SK-N-SH (cell line): ENCODE results near the gene PIH1D1. TPM values are rescaled to one million over a fixed set of nuclear protein-coding genes. Genes with fewer than 3 reads are reported as not detected.
A peak's percentile ranks its signal among the peaks of the same experiment; 100 is the strongest.

Experiments used
- CTCF ChIA-PET: fragments of 300-600, 350-600 bp; formaldehyde crosslinking; extraction: SDS; loops from one replicate; lab custom pipeline; 2021; lab: Yijun Ruan, JAX
- POLR2A ChIA-PET: fragments of 350-600 bp; sonication (Branson Sonifier 250); formaldehyde crosslinking; extraction: SDS; loops from one replicate; lab custom pipeline; 2020; ENCODE audit warnings: antibody characterized with exemption, inconsistent platforms; lab: Yijun Ruan, JAX
- DNase-seq: peaks from one replicate; pipeline ENCODE4 v3.0.0; 2012
- H2AFZ ChIP-seq: fragments of 200-600 bp; sonication (generic); 2 replicates; pipeline ENCODE4 v1.8.1; 2016; ENCODE audit warnings: antibody characterized with exemption, mild to moderate bottlenecking, low read depth
- H3F3A ChIP-seq: fragments of 200-600 bp; sonication (generic); replicated peaks from 2 replicates; pipeline ENCODE3; 2016; ENCODE audit warnings: antibody characterized with exemption, mild to moderate bottlenecking; ENCODE audit not compliant: insufficient read depth
- H3K27ac ChIP-seq, 2 experiments: fragments of 200-500 bp in 1 of 2; fragments of 200-600 bp in 1 of 2; sonication (Bioruptor generic) in 1 of 2; sonication (generic), shearing (Covaris generic) in 1 of 2; 2 replicates each; pipeline versions ENCODE4 v1.5.1 to v1.6.1; 2014 to 2016; ENCODE audit warnings: low read depth in 2 of 2, inconsistent platforms in 1 of 2, low read length in 1 of 2, mild to moderate bottlenecking in 1 of 2, mixed read lengths in 1 of 2
- H3K27me3 ChIP-seq: fragments of 200-600 bp; sonication (generic), shearing (Covaris generic); 2 replicates; pipeline ENCODE4 v1.6.1; 2016; ENCODE audit warnings: mixed run types; ENCODE audit not compliant: insufficient read depth
- H3K36me3 ChIP-seq, 2 experiments: fragments of 200-500 bp in 1 of 2; fragments of 200-600 bp in 1 of 2; sonication (Bioruptor generic) in 1 of 2; sonication (generic) in 1 of 2; replicated peaks in 1 of 2; 2 replicates each; pipeline versions ENCODE3 to v1.5.1; 2014 to 2016; ENCODE audit warnings: low read length in 1 of 2, mild to moderate bottlenecking in 1 of 2; ENCODE audit not compliant: insufficient read depth in 2 of 2, control insufficient read depth in 1 of 2
- H3K4me1 ChIP-seq, 2 experiments: fragments of 200-500 bp in 1 of 2; fragments of 200-600 bp in 1 of 2; sonication (Bioruptor generic) in 1 of 2; sonication (generic), shearing (Covaris generic) in 1 of 2; 2 replicates each; pipeline versions ENCODE4 v1.5.1 to v1.6.1; 2014 to 2016; ENCODE audit warnings: low read depth in 1 of 2, low read length in 1 of 2, mixed run types in 1 of 2; ENCODE audit not compliant: insufficient read depth in 2 of 2, control insufficient read depth in 1 of 2
- H3K4me2 ChIP-seq: fragments of 200-600 bp; sonication (generic), shearing (Covaris generic); 2 replicates; pipeline ENCODE4 v1.6.1; 2017; ENCODE audit warnings: mixed run types
- H3K4me3 ChIP-seq, 2 experiments: fragments of 200-500 bp in 1 of 2; fragments of 200-600 bp in 1 of 2; sonication (Bioruptor generic) in 1 of 2; sonication (generic), shearing (Covaris generic) in 1 of 2; 2 replicates each; pipeline versions ENCODE4 v1.5.1 to v1.8.1; 2014 to 2016; ENCODE audit warnings: low read depth in 2 of 2, inconsistent platforms in 1 of 2, low read length in 1 of 2, mild to moderate bottlenecking in 1 of 2, mixed read lengths in 1 of 2, moderate library complexity in 1 of 2
- H3K79me2 ChIP-seq: fragments of 200-600 bp; sonication (generic); 2 replicates; pipeline ENCODE4 v1.8.1; 2017; ENCODE audit warnings: mild to moderate bottlenecking; ENCODE audit not compliant: insufficient read depth
- H3K9ac ChIP-seq: fragments of 200-600 bp; sonication (generic); 2 replicates; pipeline ENCODE4 v1.6.1; 2017; ENCODE audit warnings: mixed run types
- H3K9me2 ChIP-seq: fragments of 200-600 bp; sonication (generic); 2 replicates; pipeline ENCODE4 v1.6.1; 2017; ENCODE audit warnings: mixed run types
- H3K9me3 ChIP-seq: fragments of 200-600 bp; sonication (generic); 2 replicates; pipeline ENCODE4 v1.6.1; 2017; ENCODE audit warnings: mixed run types, mild to moderate bottlenecking, moderate library complexity
- H4K20me1 ChIP-seq: fragments of 200-600 bp; sonication (generic); 2 replicates; pipeline ENCODE4 v1.6.1; 2017; ENCODE audit warnings: mild to moderate bottlenecking, mixed run types; ENCODE audit not compliant: insufficient read depth
- CHD2 ChIP-seq: fragments of 150-350 bp; IDR thresholded peaks from 2 replicates; pipeline ENCODE4 v1.6.1; 2018; ENCODE audit warnings: low read length; ENCODE audit not compliant: partially characterized antibody
- ELF1 ChIP-seq: IDR thresholded peaks from 2 replicates; pipeline ENCODE4 v1.4.0; 2012
- EP300 ChIP-seq, 2 experiments: IDR thresholded peaks; 2 replicates each; pipeline versions ENCODE4 v1.4.0 to v1.6.1; 2012; ENCODE audit warnings: borderline replicate concordance in 1 of 2, low read depth in 1 of 2, low read length in 1 of 2
- EZH2phosphoT487 ChIP-seq: fragments of 200-600 bp; sonication (generic); IDR thresholded peaks from 2 replicates; pipeline ENCODE4 v1.6.1; 2017; ENCODE audit warnings: low read depth, mixed run types, mild to moderate bottlenecking, antibody characterized with exemption, moderate library complexity, borderline replicate concordance
- FOSL2 ChIP-seq: IDR thresholded peaks from 2 replicates; pipeline ENCODE4 v1.4.0; 2012; ENCODE audit warnings: low read depth, mild to moderate bottlenecking, moderate library complexity, borderline replicate concordance
- FOXM1 ChIP-seq: IDR thresholded peaks from 2 replicates; pipeline ENCODE4 v1.4.0; 2012; ENCODE audit warnings: low read depth, mild to moderate bottlenecking
- JUND ChIP-seq: IDR thresholded peaks from 2 replicates; pipeline ENCODE4 v1.4.0; 2012
- NFIC ChIP-seq: IDR thresholded peaks from 2 replicates; pipeline ENCODE4 v1.4.0; 2012; ENCODE audit warnings: borderline replicate concordance
- RXRA ChIP-seq: IDR thresholded peaks from 2 replicates; pipeline ENCODE4 v1.4.0; 2012; ENCODE audit warnings: low read depth, mild to moderate bottlenecking, borderline replicate concordance
- SIN3A ChIP-seq: IDR thresholded peaks from 2 replicates; pipeline ENCODE4 v1.6.1; 2012; ENCODE audit warnings: low read depth, mild to moderate bottlenecking, low read length, moderate library complexity, borderline replicate concordance
- YY1 ChIP-seq: IDR thresholded peaks from 2 replicates; pipeline ENCODE4 v1.4.0; 2012; ENCODE audit warnings: low read depth, mild to moderate bottlenecking
- WGBS: methylation state at CpG from one replicate; pipeline ENCODE4 v1.1.6; 2017; ENCODE audit warnings: low lambda C conversion rate; 5-methylcytosine and 5-hydroxymethylcytosine counted together
- polyA plus RNA-seq, 3 experiments: library from polyadenylated mRNA; depleted of rRNA; stranded (reverse); fragments of >200 nt; gene quantifications; 2 replicates each; pipeline ENCODE4 v1.2.3, GENCODE V29; 2012
- TF ChIP-seq, protein P1 (sequence below): IDR thresholded peaks from 2 replicates; pipeline ENCODE4 v1.4.0; 2012; ENCODE audit warnings: low read depth
- TF ChIP-seq, protein P2 (sequence below): fragments of 200-600 bp; sonication (generic); IDR thresholded peaks from 2 replicates; pipeline ENCODE4 v1.6.1; 2017; ENCODE audit warnings: antibody characterized with exemption, mild to moderate bottlenecking, moderate library complexity
- TF ChIP-seq, protein P3 (sequence below): IDR thresholded peaks from 2 replicates; pipeline ENCODE4; 2012
- TF ChIP-seq, protein P4 (sequence below): IDR thresholded peaks from 2 replicates; pipeline ENCODE4 v1.4.0; 2012; ENCODE audit warnings: low read depth, borderline replicate concordance
- TF ChIP-seq, protein P5 (sequence below): fragments of 150-350 bp; IDR thresholded peaks from 2 replicates; pipeline ENCODE4 v1.6.1; 2016; ENCODE audit warnings: mild to moderate bottlenecking, low read depth, low read length

PIH1D1 gene
- polyA plus RNA-seq, 1 of the 3 experiments (the other 2 are of a cell fraction) = 157 TPM

DNA sequence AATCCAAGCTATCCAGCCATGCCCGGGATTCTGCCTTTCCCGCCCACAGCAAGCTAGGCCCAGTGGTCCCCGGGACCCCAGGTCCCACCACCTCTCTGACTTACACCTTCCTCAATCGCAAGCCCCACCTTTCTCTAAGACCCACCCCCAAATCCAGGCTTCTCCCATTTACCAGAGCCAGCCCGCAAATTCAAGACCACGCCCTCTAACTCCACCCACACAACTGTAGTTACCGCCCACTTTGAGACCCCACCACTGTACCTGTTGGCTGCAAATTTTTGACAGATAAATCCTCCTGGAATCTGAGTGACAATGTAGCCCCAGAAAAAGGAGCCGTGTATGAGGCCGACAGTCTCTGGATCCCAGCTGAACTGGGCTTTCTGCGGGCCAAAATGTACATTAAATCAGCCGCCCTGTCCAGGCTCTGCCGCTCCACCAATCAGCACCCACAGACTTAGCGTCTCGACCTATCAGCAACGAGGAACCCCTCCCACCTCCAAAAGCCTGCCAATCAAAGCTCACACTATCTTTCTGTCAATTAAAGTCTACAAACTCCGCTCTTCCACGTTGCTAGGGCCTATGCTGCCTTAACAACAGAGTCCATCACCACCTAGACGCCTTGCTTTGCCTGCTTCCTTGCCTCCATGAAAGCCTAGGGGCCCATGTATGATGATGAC lies 16.6 kb downstream of the PIH1D1 start:
- Histone ChIP-seq H3K36me3 (no peaks in the 10 kb centered on the region), H3K27ac (no peak overlapping the region), H3K9ac (no peak overlapping the region), H3K27me3 (peaks cover 95% of the 10 kb centered on the region), H3K4me2 (no peak overlapping the region), H3K4me1 (peaks cover 0 to 10% of the 10 kb centered on the region in 2 experiments; a peak in 1 of 4 replicates), H2AFZ (no peak overlapping the region), H3K4me3 (no peak overlapping the region), H3K9me2 (no peaks in the 10 kb centered on the region), H3K9me3 (no peaks in the 10 kb centered on the region), H3K79me2 (no peaks in the 10 kb centered on the region), H4K20me1 (no peaks in the 10 kb centered on the region), H3F3A (peaks cover 4% of the 10 kb centered on the region)
- 64% methylated on average over 18 of the region's 18 CpGs for WGBS
- no peak for TF ChIP-seq SIN3A
- TF ChIP-seq FOSL2 = no peak
- TF ChIP-seq, protein P1, sequence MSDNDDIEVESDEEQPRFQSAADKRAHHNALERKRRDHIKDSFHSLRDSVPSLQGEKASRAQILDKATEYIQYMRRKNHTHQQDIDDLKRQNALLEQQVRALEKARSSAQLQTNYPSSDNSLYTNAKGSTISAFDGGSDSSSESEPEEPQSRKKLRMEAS = no peak
- TF ChIP-seq, protein P2, sequence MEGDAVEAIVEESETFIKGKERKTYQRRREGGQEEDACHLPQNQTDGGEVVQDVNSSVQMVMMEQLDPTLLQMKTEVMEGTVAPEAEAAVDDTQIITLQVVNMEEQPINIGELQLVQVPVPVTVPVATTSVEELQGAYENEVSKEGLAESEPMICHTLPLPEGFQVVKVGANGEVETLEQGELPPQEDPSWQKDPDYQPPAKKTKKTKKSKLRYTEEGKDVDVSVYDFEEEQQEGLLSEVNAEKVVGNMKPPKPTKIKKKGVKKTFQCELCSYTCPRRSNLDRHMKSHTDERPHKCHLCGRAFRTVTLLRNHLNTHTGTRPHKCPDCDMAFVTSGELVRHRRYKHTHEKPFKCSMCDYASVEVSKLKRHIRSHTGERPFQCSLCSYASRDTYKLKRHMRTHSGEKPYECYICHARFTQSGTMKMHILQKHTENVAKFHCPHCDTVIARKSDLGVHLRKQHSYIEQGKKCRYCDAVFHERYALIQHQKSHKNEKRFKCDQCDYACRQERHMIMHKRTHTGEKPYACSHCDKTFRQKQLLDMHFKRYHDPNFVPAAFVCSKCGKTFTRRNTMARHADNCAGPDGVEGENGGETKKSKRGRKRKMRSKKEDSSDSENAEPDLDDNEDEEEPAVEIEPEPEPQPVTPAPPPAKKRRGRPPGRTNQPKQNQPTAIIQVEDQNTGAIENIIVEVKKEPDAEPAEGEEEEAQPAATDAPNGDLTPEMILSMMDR = no peak
- no peak for TF ChIP-seq JUND
- TF ChIP-seq RXRA = no peak
- no peak for TF ChIP-seq CHD2
- no peak for TF ChIP-seq EZH2phosphoT487
- TF ChIP-seq ELF1 = no peak
- TF ChIP-seq NFIC = no peak
- TF ChIP-seq, protein P3, sequence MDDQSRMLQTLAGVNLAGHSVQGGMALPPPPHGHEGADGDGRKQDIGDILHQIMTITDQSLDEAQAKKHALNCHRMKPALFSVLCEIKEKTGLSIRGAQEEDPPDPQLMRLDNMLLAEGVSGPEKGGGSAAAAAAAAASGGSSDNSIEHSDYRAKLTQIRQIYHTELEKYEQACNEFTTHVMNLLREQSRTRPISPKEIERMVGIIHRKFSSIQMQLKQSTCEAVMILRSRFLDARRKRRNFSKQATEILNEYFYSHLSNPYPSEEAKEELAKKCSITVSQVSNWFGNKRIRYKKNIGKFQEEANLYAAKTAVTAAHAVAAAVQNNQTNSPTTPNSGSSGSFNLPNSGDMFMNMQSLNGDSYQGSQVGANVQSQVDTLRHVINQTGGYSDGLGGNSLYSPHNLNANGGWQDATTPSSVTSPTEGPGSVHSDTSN = peak; percentile 31; the same call in 1 of the 2 replicates
- TF ChIP-seq FOXM1 = no peak
- TF ChIP-seq, protein P4, sequence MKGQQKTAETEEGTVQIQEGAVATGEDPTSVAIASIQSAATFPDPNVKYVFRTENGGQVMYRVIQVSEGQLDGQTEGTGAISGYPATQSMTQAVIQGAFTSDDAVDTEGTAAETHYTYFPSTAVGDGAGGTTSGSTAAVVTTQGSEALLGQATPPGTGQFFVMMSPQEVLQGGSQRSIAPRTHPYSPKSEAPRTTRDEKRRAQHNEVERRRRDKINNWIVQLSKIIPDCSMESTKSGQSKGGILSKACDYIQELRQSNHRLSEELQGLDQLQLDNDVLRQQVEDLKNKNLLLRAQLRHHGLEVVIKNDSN = no peak
- TF ChIP-seq YY1 = no peak
- TF ChIP-seq, protein P5, sequence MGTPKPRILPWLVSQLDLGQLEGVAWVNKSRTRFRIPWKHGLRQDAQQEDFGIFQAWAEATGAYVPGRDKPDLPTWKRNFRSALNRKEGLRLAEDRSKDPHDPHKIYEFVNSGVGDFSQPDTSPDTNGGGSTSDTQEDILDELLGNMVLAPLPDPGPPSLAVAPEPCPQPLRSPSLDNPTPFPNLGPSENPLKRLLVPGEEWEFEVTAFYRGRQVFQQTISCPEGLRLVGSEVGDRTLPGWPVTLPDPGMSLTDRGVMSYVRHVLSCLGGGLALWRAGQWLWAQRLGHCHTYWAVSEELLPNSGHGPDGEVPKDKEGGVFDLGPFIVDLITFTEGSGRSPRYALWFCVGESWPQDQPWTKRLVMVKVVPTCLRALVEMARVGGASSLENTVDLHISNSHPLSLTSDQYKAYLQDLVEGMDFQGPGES = peak; percentile 22; the same call in 1 of the 2 replicates
- TF ChIP-seq EP300 (IDR thresholded peaks at IDR 0.05; ENCODE audit: borderline replicate concordance in 1 of 2, low read depth in 1 of 2, low read length in 1 of 2) = no peak
- DNase-seq = peak; percentile 67
- ChIA-PET CTCF (interaction anchor here (1.6 to 3.7 kb wide), 5 partner anchors 8 to 44 kb away, joined by 3 to 36 read pairs (median 8); partner anchors contain the start of gene PTH2), POLR2A (no interaction called here)
